HEK293 (cell line): ENCODE data around the gene DDX50.
"Not testable (repeated sequence)": the region's sequence is repeated elsewhere in the genome, so short reads cannot be mapped to it uniquely, and the experiment has no call there.

Experiments used
- CTCF ChIA-PET: fragments of 350-600 bp; formaldehyde crosslinking; extraction: SDS; loops from one replicate; lab custom pipeline; 2021; ENCODE audit warnings: antibody characterized with exemption; lab: Yijun Ruan, JAX
- POLR2A ChIA-PET: fragments of 300-600 bp; formaldehyde crosslinking; extraction: SDS; loops from one replicate; lab custom pipeline; 2020; ENCODE audit warnings: antibody characterized with exemption, inconsistent platforms; lab: Yijun Ruan, JAX
- H3K27ac ChIP-seq: fragments of 200-500 bp; sonication (Bioruptor generic); 2 replicates; pipeline ENCODE4 v1.5.1; 2014; ENCODE audit warnings: low read depth, low read length, control low read depth, inconsistent platforms; ENCODE audit errors: extremely low read depth
- H3K36me3 ChIP-seq, 2 experiments: fragments of 200-500 bp in 1 of 2; sonication (Bioruptor generic) in 1 of 2; 1 replicate in 1 of 2; 2 replicates in 1 of 2; pipeline ENCODE4 v1.5.1; 2014 to 2017; ENCODE audit warnings: inconsistent platforms in 2 of 2, low read length in 2 of 2; ENCODE audit not compliant: control insufficient read depth in 2 of 2, insufficient read depth in 1 of 2
- H3K4me1 ChIP-seq: fragments of 200-500 bp; sonication (Bioruptor generic); 2 replicates; pipeline ENCODE4 v1.5.1; 2014; ENCODE audit warnings: mild to moderate bottlenecking, low read length, inconsistent platforms; ENCODE audit not compliant: control insufficient read depth, insufficient read depth
- H3K4me3 ChIP-seq: 2 replicates; pipeline ENCODE4 v1.5.1; 2011; ENCODE audit warnings: low read depth, mild to moderate bottlenecking, control low read depth, low read length, moderate library complexity
- H3K9me3 ChIP-seq: fragments of 200-500 bp; sonication (Bioruptor generic); 2 replicates; pipeline ENCODE4 v1.5.1; 2014; ENCODE audit warnings: low read depth, low read length, inconsistent platforms; ENCODE audit not compliant: control insufficient read depth, insufficient read depth
- BCL11A ChIP-seq: fragments of 450-650 bp; formaldehyde crosslinking; IDR thresholded peaks from 2 replicates; pipeline ENCODE4 v1.5.1; 2016; ENCODE audit warnings: low read depth, missing biosample characterization, missing genetic modification characterization
- IKZF3 ChIP-seq: fragments of 450-650 bp; IDR thresholded peaks from 2 replicates; pipeline ENCODE4 v1.5.0; 2018; ENCODE audit warnings: missing biosample characterization, mild to moderate bottlenecking, missing genetic modification characterization, moderate library complexity
- ZIC2 ChIP-seq: fragments of 450-650 bp; formaldehyde crosslinking; IDR thresholded peaks from 2 replicates; pipeline ENCODE4 v1.5.1; 2016; ENCODE audit warnings: missing biosample characterization, missing genetic modification characterization
- ZNF138 ChIP-seq: fragments of 450-650 bp; formaldehyde crosslinking; IDR thresholded peaks from 2 replicates; pipeline ENCODE4 v1.5.1; 2016; ENCODE audit warnings: missing biosample characterization, missing genetic modification characterization, borderline replicate concordance
- ZNF140 ChIP-seq: fragments of 450-650 bp; formaldehyde crosslinking; IDR thresholded peaks from 2 replicates; pipeline ENCODE4 v1.5.1; 2016; ENCODE audit warnings: missing biosample characterization, missing genetic modification characterization
- ZNF221 ChIP-seq: fragments of 450-650 bp; formaldehyde crosslinking; IDR thresholded peaks from 2 replicates; pipeline ENCODE4 v1.5.1; 2017; ENCODE audit warnings: missing biosample characterization, missing genetic modification characterization, borderline replicate concordance
- ZNF239 ChIP-seq: fragments of 450-650 bp; formaldehyde crosslinking; IDR thresholded peaks from 2 replicates; pipeline ENCODE4 v1.5.1; 2016; ENCODE audit warnings: missing biosample characterization, missing genetic modification characterization
- ZNF266 ChIP-seq: fragments of 450-650 bp; formaldehyde crosslinking; IDR thresholded peaks from 2 replicates; pipeline ENCODE4 v1.5.1; 2016; ENCODE audit warnings: missing biosample characterization, missing genetic modification characterization, low read depth
- ZNF324 ChIP-seq: fragments of 450-650 bp; formaldehyde crosslinking; IDR thresholded peaks from 2 replicates; pipeline ENCODE4 v1.5.1; 2016; ENCODE audit warnings: missing biosample characterization, missing genetic modification characterization
- ZNF426 ChIP-seq: fragments of 450-650 bp; formaldehyde crosslinking; IDR thresholded peaks from 2 replicates; pipeline ENCODE4 v1.5.1; 2017; ENCODE audit warnings: missing biosample characterization, missing genetic modification characterization, mild to moderate bottlenecking, inconsistent platforms, moderate library complexity
- ZNF521 ChIP-seq: fragments of 450-650 bp; formaldehyde crosslinking; IDR thresholded peaks from 2 replicates; pipeline ENCODE4 v1.5.1; 2017; ENCODE audit warnings: missing biosample characterization, mild to moderate bottlenecking, missing genetic modification characterization
- ZNF585B ChIP-seq: fragments of 450-650 bp; formaldehyde crosslinking; IDR thresholded peaks from 2 replicates; pipeline ENCODE4 v1.5.1; 2016; ENCODE audit warnings: missing biosample characterization, missing genetic modification characterization
- ZNF596 ChIP-seq: fragments of 450-650 bp; IDR thresholded peaks from 2 replicates; pipeline ENCODE4 v1.5.0; 2018; ENCODE audit warnings: missing biosample characterization, mild to moderate bottlenecking, missing genetic modification characterization, moderate library complexity
- ZNF658 ChIP-seq: fragments of 450-650 bp; formaldehyde crosslinking; IDR thresholded peaks from 2 replicates; pipeline ENCODE4; 2016; ENCODE audit warnings: missing biosample characterization, missing genetic modification characterization
- TF ChIP-seq, protein P1 (sequence below): fragments of 450-650 bp; formaldehyde crosslinking; IDR thresholded peaks from 2 replicates; pipeline ENCODE4 v1.5.1; 2016; ENCODE audit warnings: missing biosample characterization, missing genetic modification characterization
- TF ChIP-seq, protein P2 (sequence below): fragments of 450-650 bp; formaldehyde crosslinking; conservative IDR thresholded peaks from 2 replicates; pipeline ENCODE4 v1.5.1; 2016; ENCODE audit warnings: low read depth, missing biosample characterization, missing genetic modification characterization
- TF ChIP-seq, protein P3 (sequence below): fragments of 450-650 bp; formaldehyde crosslinking; optimal IDR thresholded peaks from 2 replicates; pipeline ENCODE3; 2016; ENCODE audit warnings: missing biosample characterization, mild to moderate bottlenecking, missing genetic modification characterization

The DDX50 gene

DNA sequence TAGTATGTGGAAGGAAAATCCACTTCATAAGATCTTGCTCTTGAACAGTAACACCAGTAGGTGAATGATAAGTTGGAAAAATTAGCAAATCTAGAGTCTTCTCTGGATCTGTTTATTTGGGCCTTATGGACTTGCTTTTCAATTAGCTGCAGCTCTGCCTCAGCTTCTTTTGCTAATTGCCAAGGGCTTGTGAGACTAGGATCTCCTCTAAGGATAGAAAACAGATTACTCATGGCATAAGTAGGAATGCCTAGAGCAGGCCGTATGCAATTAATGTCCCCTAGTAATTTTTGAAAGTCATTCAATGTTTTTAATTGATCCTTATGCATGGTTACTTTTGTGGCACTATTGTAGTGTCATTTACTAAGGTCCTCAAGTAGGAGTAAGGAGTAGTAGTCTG, 36.5 kb upstream of the DDX50 start:
- Histone ChIP-seq H3K36me3 (no peaks in the 10 kb centered on the region), H3K4me1 (no peaks in the 10 kb centered on the region), H3K27ac (no peak overlapping the region), H3K4me3 (no peak overlapping the region)
- POLR2A ChIA-PET, result no interaction called here
- no peak for TF ChIP-seq ZNF521
- TF ChIP-seq, protein P1, sequence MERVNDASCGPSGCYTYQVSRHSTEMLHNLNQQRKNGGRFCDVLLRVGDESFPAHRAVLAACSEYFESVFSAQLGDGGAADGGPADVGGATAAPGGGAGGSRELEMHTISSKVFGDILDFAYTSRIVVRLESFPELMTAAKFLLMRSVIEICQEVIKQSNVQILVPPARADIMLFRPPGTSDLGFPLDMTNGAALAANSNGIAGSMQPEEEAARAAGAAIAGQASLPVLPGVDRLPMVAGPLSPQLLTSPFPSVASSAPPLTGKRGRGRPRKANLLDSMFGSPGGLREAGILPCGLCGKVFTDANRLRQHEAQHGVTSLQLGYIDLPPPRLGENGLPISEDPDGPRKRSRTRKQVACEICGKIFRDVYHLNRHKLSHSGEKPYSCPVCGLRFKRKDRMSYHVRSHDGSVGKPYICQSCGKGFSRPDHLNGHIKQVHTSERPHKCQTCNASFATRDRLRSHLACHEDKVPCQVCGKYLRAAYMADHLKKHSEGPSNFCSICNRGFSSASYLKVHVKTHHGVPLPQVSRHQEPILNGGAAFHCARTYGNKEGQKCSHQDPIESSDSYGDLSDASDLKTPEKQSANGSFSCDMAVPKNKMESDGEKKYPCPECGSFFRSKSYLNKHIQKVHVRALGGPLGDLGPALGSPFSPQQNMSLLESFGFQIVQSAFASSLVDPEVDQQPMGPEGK (tag by site-specific recombination), result no peak
- no peak for TF ChIP-seq ZNF239 (tag by site-specific recombination)
- TF ChIP-seq, protein P2, sequence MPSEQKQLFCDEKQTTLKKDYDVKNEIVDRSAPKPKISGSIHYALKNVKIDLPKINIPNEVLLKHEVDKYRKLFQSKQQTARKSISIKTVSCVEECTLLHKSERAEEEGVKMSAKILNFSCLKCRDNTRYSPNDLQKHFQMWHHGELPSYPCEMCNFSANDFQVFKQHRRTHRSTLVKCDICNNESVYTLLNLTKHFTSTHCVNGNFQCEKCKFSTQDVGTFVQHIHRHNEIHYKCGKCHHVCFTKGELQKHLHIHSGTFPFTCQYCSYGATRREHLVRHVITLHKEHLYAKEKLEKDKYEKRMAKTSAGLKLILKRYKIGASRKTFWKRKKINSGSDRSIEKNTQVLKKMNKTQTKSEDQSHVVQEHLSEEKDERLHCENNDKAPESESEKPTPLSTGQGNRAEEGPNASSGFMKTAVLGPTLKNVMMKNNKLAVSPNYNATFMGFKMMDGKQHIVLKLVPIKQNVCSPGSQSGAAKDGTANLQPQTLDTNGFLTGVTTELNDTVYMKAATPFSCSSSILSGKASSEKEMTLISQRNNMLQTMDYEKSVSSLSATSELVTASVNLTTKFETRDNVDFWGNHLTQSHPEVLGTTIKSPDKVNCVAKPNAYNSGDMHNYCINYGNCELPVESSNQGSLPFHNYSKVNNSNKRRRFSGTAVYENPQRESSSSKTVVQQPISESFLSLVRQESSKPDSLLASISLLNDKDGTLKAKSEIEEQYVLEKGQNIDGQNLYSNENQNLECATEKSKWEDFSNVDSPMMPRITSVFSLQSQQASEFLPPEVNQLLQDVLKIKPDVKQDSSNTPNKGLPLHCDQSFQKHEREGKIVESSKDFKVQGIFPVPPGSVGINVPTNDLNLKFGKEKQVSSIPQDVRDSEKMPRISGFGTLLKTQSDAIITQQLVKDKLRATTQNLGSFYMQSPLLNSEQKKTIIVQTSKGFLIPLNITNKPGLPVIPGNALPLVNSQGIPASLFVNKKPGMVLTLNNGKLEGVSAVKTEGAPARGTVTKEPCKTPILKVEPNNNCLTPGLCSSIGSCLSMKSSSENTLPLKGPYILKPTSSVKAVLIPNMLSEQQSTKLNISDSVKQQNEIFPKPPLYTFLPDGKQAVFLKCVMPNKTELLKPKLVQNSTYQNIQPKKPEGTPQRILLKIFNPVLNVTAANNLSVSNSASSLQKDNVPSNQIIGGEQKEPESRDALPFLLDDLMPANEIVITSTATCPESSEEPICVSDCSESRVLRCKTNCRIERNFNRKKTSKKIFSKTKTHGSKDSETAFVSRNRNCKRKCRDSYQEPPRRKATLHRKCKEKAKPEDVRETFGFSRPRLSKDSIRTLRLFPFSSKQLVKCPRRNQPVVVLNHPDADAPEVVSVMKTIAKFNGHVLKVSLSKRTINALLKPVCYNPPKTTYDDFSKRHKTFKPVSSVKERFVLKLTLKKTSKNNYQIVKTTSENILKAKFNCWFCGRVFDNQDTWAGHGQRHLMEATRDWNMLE (tag by site-specific recombination), result no peak
- TF ChIP-seq ZNF140 (tag by site-specific recombination), result no peak
- no peak for TF ChIP-seq ZNF324 (tag by site-specific recombination)
- TF ChIP-seq ZIC2 (tag by site-specific recombination), result no peak
- no peak for TF ChIP-seq ZNF658 (tag by site-specific recombination)
- no peak for TF ChIP-seq ZNF596 (tag by site-specific recombination)
- TF ChIP-seq, all 188 proteins: peak for 0
- CTCF ChIA-PET, result no interaction called here
- no peaks in the 10 kb centered on the region for H3K9me3 ChIP-seq

DNA sequence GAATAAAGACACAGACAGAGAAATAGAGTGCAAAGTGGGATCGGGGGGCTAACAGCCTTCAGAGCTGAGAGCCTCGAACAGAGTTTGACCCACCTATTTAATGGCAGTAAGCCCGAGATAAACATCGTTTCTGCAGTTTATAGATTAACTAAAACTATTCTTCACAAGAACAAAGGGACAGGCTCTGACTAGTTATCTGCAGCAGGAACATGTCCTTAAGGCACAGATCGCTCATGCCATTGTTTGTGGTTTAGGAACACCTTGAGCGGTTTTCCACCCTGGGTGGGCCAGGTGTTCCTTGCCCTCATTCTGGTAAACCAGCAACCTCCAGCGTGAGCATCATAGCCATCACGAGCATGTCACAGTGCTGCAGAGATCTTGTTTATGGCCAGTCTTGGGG, 32.9 kb upstream of the DDX50 start:
- H3K9me3 ChIP-seq, H3K27ac ChIP-seq, CTCF ChIA-PET, H3K4me3 ChIP-seq, POLR2A ChIA-PET, H3K36me3 ChIP-seq: not testable (repeated sequence)
- H3K4me1 ChIP-seq, result peaks cover 15% of the 10 kb centered on the region

DNA sequence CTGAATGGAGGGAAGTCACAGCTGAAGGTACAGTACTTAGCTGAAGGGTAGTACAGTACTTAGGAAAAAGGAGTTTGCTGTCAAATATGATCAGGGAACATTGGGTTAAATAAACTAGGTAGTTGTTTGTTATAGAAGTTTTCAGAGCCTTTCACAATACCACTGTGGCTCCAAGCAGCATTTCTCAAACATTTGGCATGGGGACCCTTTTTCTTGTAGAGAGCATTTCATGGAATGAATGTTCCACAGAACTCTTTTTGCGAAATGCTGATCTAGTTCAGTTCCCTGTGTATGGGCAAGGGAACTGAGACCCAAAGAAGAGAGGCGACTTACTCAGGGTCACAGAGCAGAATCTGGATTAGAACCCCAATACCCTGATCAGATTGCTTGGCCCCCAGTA, 31.5 kb upstream of the DDX50 start:
- Histone ChIP-seq H3K4me3 (no peak overlapping the region), H3K4me1 (peaks cover 15% of the 10 kb centered on the region), H3K27ac (no peak overlapping the region), H3K36me3 (no peaks in the 10 kb centered on the region), H3K9me3 (no peaks in the 10 kb centered on the region)
- ChIA-PET CTCF (interaction anchor here (0.6 kb wide), 1 partner anchor 107 kb away, joined by 3 read pairs; no protein-coding TSS in a partner anchor), POLR2A (no interaction called here)
- TF ChIP-seq BCL11A (tag by site-specific recombination) (no peak), IKZF3 (tag by site-specific recombination) (no peak)

DNA sequence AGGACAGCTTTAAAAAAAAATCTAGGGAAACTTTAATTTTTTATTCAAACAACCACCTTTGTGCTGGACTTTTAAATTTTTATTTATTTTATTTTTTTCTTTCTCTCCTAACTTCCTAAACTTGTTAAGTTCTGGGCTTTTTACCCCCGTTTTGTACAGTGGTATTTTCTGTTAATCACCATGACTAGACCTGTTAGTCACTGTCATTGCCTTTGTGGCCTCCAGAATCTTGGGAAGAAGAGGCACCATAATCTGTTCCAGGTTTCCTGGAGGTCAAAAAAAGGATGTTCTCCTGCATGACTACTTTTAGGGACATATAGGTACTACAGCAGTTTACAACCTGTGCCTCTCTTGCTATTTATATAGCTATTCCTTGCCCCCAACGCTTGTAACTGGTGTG, 31.1 kb upstream of the DDX50 start:
- CTCF ChIA-PET, result interaction anchor here (0.5 to 0.6 kb wide), 2 partner anchors 108 to 110 kb away, joined by 3 read pairs; no protein-coding TSS in a partner anchor
- POLR2A ChIA-PET, result interaction anchor here (0.6 kb wide), 1 partner anchor 31 kb away, joined by 3 read pairs; the partner anchor contains the start of gene DDX50
- TF ChIP-seq ZNF221 (tag by site-specific recombination), result no peak
- no peak for TF ChIP-seq ZNF585B
- TF ChIP-seq, protein P3, sequence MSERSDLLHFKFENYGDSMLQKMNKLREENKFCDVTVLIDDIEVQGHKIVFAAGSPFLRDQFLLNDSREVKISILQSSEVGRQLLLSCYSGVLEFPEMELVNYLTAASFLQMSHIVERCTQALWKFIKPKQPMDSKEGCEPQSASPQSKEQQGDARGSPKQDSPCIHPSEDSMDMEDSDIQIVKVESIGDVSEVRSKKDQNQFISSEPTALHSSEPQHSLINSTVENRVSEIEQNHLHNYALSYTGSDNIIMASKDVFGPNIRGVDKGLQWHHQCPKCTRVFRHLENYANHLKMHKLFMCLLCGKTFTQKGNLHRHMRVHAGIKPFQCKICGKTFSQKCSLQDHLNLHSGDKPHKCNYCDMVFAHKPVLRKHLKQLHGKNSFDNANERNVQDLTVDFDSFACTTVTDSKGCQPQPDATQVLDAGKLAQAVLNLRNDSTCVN, result no peak
- no peak for TF ChIP-seq ZNF138 (tag by site-specific recombination)
- no peak for TF ChIP-seq ZNF266 (tag by site-specific recombination)
- TF ChIP-seq ZNF426 (tag by site-specific recombination), result no peak

More for the DNA sequence above, 31.1 kb upstream of the DDX50 start:
- no peaks in the 10 kb centered on the region for H3K36me3 ChIP-seq
- no peak overlapping the region for H3K27ac ChIP-seq
- no peak overlapping the region for H3K4me3 ChIP-seq
- H3K4me1 ChIP-seq, result peaks cover 15% of the 10 kb centered on the region
- no peaks in the 10 kb centered on the region for H3K9me3 ChIP-seq
